Liver (tissue), 3 donors: ENCODE measurements around the gene WNK1.

Experiments used
- ATF3 ChIP-seq: IDR thresholded peaks from 2 replicates; pipeline ENCODE4 v1.6.1; 2016; ENCODE audit warnings: antibody characterized with exemption
- CTCF ChIP-seq: fragments of 150-350 bp; IDR thresholded peaks from 2 replicates; pipeline ENCODE4 v1.5.1; 2017; ENCODE audit warnings: improper control_type of control experiment, low read depth, low read length; ENCODE audit not compliant: missing input control
- REST ChIP-seq: IDR thresholded peaks from 2 replicates; pipeline ENCODE4 v1.6.1; 2016; ENCODE audit warnings: antibody characterized with exemption, mild to moderate bottlenecking
- donor health status: healthy.
- donor health status: healthy.

- TF ChIP-seq CTCF (no peak), REST (no peak), ATF3 (no peak)
Observed at GRCh38 chr12:951176-951575, 198.8 kb downstream of the WNK1 start.
